H1 (cell line): Measurements from ENCODE around the gene ABHD17B. TPM values are rescaled to one million over a fixed set of nuclear protein-coding genes. Genes with fewer than 3 reads are reported as not detected.

Experiments
- CTCF ChIA-PET: fragments of 300-600 bp; sonication (Branson Sonifier 250); formaldehyde crosslinking; loops from one replicate; lab custom pipeline; 2021; ENCODE audit not compliant: partially characterized antibody; lab: Charles Lee
- POLR2A ChIA-PET: fragments of 300-600 bp; sonication (Branson Sonifier 250); formaldehyde crosslinking; loops from one replicate; lab custom pipeline; 2021; ENCODE audit warnings: inconsistent platforms; ENCODE audit not compliant: partially characterized antibody; lab: Charles Lee
- DNase-seq, 2 experiments: peaks; one replicate each; pipeline versions ENCODE4 v3.0.0 to v3.0.0-alpha.2; 2010 to 2022; ENCODE audit warnings: low spot score in 2 of 2, low read depth in 1 of 2, mixed read lengths in 1 of 2
- FAIRE-seq: peaks from 2 replicates; lab custom pipeline; 2011; peaks lifted over from hg19 to GRCh38; lab: Jason Lieb, UNC
- H2AFZ ChIP-seq: 2 replicates; pipeline ENCODE4 v1.8.1; 2012; ENCODE audit warnings: low read length, inconsistent platforms
- H2AK5ac ChIP-seq: 2 replicates; pipeline ENCODE4 v1.6.1; 2013; ENCODE audit warnings: low read depth, low read length
- H2BK120ac ChIP-seq: replicated peaks from 2 replicates; pipeline ENCODE3; 2013; ENCODE audit warnings: low read depth, low read length, inconsistent platforms
- H2BK12ac ChIP-seq: 2 replicates; pipeline ENCODE4 v1.6.1; 2013; ENCODE audit warnings: low read depth, low read length
- H2BK15ac ChIP-seq: 2 replicates; pipeline ENCODE4 v1.6.1; 2013; ENCODE audit warnings: low read length
- H2BK20ac ChIP-seq: 2 replicates; pipeline ENCODE4 v1.6.1; 2013; ENCODE audit warnings: low read length
- H2BK5ac ChIP-seq: 2 replicates; pipeline ENCODE4 v1.6.1; 2013; ENCODE audit warnings: low read depth, low read length
- H3K14ac ChIP-seq: 2 replicates; pipeline ENCODE4 v1.6.1; 2013; ENCODE audit warnings: inconsistent platforms; ENCODE audit not compliant: insufficient read length
- H3K18ac ChIP-seq: 2 replicates; pipeline ENCODE4 v1.6.1; 2013; ENCODE audit warnings: low read length; ENCODE audit errors: extremely low read depth
- H3K23ac ChIP-seq: 2 replicates; pipeline ENCODE4 v1.6.1; 2013; ENCODE audit warnings: inconsistent platforms; ENCODE audit not compliant: insufficient read length
- H3K23me2 ChIP-seq: 2 replicates; pipeline ENCODE4 v1.6.1; 2013; ENCODE audit warnings: low read depth, low read length
- H3K27ac ChIP-seq: 2 replicates; pipeline ENCODE4 v1.6.1; 2011; ENCODE audit warnings: low read depth, low read length, inconsistent platforms
- H3K27me3 ChIP-seq, 4 experiments: replicated peaks in 1 of 4; 1 replicate in 1 of 4; 2 replicates in 3 of 4; pipeline versions ENCODE4 v1.6.1 to v1.8.1; 2011 to 2013; ENCODE audit warnings: low read length in 3 of 4, mild to moderate bottlenecking in 3 of 4, inconsistent platforms in 2 of 4, mixed read lengths in 2 of 4, moderate library complexity in 1 of 4; ENCODE audit not compliant: control insufficient read depth in 3 of 4, insufficient read depth in 3 of 4; ENCODE audit errors: extremely low read depth in 1 of 4
- H3K36me3 ChIP-seq, 4 experiments: 2 replicates each; pipeline versions ENCODE4 v1.6.1 to v1.8.1; 2011 to 2013; ENCODE audit warnings: mild to moderate bottlenecking in 4 of 4, low read length in 3 of 4, moderate library complexity in 2 of 4, control low read depth in 1 of 4, inconsistent platforms in 1 of 4; ENCODE audit not compliant: insufficient read depth in 4 of 4, control insufficient read depth in 2 of 4
- H3K4ac ChIP-seq: replicated peaks from 2 replicates; pipeline ENCODE3; 2013; ENCODE audit warnings: low read length, low read depth, mixed read lengths, inconsistent platforms; ENCODE audit not compliant: insufficient read length
- H3K4me1 ChIP-seq, 4 experiments: replicated peaks in 1 of 4; 1 replicate in 1 of 4; 2 replicates in 3 of 4; pipeline versions ENCODE4 v1.6.1 to v1.8.1; 2011 to 2013; ENCODE audit warnings: low read length in 3 of 4, inconsistent platforms in 2 of 4, mixed read lengths in 1 of 4; ENCODE audit not compliant: insufficient read depth in 4 of 4, control insufficient read depth in 3 of 4
- H3K4me2 ChIP-seq, 2 experiments: 2 replicates each; pipeline versions ENCODE4 v1.6.1 to v1.8.1; 2011 to 2013; ENCODE audit warnings: low read depth in 2 of 2, low read length in 2 of 2, control low read depth in 1 of 2, inconsistent platforms in 1 of 2, mild to moderate bottlenecking in 1 of 2; ENCODE audit not compliant: insufficient read depth in 1 of 2
- H3K4me3 ChIP-seq, 4 experiments: fragments of 200-600, 300-600 bp in 1 of 4; sonication (generic), shearing (Covaris generic), sonication (Bioruptor Twin) in 1 of 4; 2 replicates each; pipeline versions ENCODE4 v1.5.1 to v1.8.1; 2011 to 2016; ENCODE audit warnings: low read length in 4 of 4, low read depth in 3 of 4, control low read depth in 2 of 4, inconsistent platforms in 2 of 4, mild to moderate bottlenecking in 2 of 4, mixed read lengths in 1 of 4, moderate library complexity in 1 of 4; ENCODE audit not compliant: insufficient read depth in 2 of 4; ENCODE audit errors: extremely low read depth in 1 of 4
- H3K56ac ChIP-seq: replicated peaks from 2 replicates; pipeline ENCODE3; 2013; ENCODE audit warnings: low read depth, mild to moderate bottlenecking, mixed read lengths, low read length, inconsistent platforms; ENCODE audit not compliant: insufficient read length
- H3K79me1 ChIP-seq: 2 replicates; pipeline ENCODE4 v1.6.1; 2013; ENCODE audit warnings: low read depth, low read length, control low read depth
- H3K79me2 ChIP-seq, 2 experiments: 2 replicates each; pipeline versions ENCODE4 v1.6.1 to v1.8.1; 2012 to 2013; ENCODE audit warnings: low read length in 2 of 2, mild to moderate bottlenecking in 2 of 2, inconsistent platforms in 1 of 2; ENCODE audit not compliant: insufficient read depth in 2 of 2, control insufficient read depth in 1 of 2
- H3K9ac ChIP-seq, 4 experiments: replicated peaks in 1 of 4; 1 replicate in 1 of 4; 2 replicates in 3 of 4; pipeline versions ENCODE4 v1.6.1 to v1.8.1; 2011 to 2013; ENCODE audit warnings: low read depth in 3 of 4, low read length in 3 of 4, control low read depth in 2 of 4, mild to moderate bottlenecking in 2 of 4, moderate library complexity in 2 of 4, inconsistent platforms in 1 of 4; ENCODE audit errors: extremely low read depth in 1 of 4
- H3K9me3 ChIP-seq, 2 experiments: 2 replicates each; pipeline versions ENCODE4 v1.6.1 to v1.8.1; 2012 to 2013; ENCODE audit warnings: mild to moderate bottlenecking in 2 of 2, moderate library complexity in 2 of 2, control low read depth in 1 of 2, inconsistent platforms in 1 of 2, low read depth in 1 of 2, low read length in 1 of 2, mixed read lengths in 1 of 2; ENCODE audit not compliant: insufficient read depth in 2 of 2
- H4K20me1 ChIP-seq, 2 experiments: replicated peaks in 1 of 2; 2 replicates each; pipeline versions ENCODE3 to v1.8.1; 2011 to 2013; ENCODE audit warnings: inconsistent platforms in 2 of 2, low read length in 2 of 2, mild to moderate bottlenecking in 1 of 2; ENCODE audit not compliant: insufficient read depth in 2 of 2, control insufficient read depth in 1 of 2
- H4K5ac ChIP-seq: 2 replicates; pipeline ENCODE4 v1.6.1; 2013; ENCODE audit warnings: low read length, low read depth, mixed read lengths, inconsistent platforms; ENCODE audit not compliant: insufficient read length
- H4K8ac ChIP-seq: 2 replicates; pipeline ENCODE4 v1.8.0; 2013; ENCODE audit warnings: mild to moderate bottlenecking, moderate library complexity, low read length, inconsistent platforms; ENCODE audit not compliant: insufficient read depth; ENCODE audit errors: extremely low read depth
- H4K91ac ChIP-seq: replicated peaks from 2 replicates; pipeline ENCODE3; 2013; ENCODE audit warnings: low read length, mixed read lengths, inconsistent platforms; ENCODE audit not compliant: insufficient read length
- BACH1 ChIP-seq: IDR thresholded peaks from 2 replicates; pipeline ENCODE4 v1.6.1; 2012; ENCODE audit warnings: low read length, improper control_type of control experiment
- CEBPB ChIP-seq: IDR thresholded peaks from 2 replicates; pipeline ENCODE4 v1.6.1; 2012; ENCODE audit warnings: low read depth, low read length
- JUND ChIP-seq: IDR thresholded peaks from 2 replicates; pipeline ENCODE4 v1.6.1; 2011; ENCODE audit warnings: mild to moderate bottlenecking, improper control_type of control experiment, low read length
- SIRT6 ChIP-seq: IDR thresholded peaks from one replicate; pipeline ENCODE4 v1.7.1; 2012; ENCODE audit warnings: low read length, inconsistent platforms
- SP4 ChIP-seq: IDR thresholded peaks from 2 replicates; pipeline ENCODE4 v1.6.1; 2012; ENCODE audit warnings: low read length, inconsistent platforms
- WGBS, 2 experiments: shearing (Covaris generic) in 1 of 2; methylation state at CpG; one replicate each; pipeline versions ENCODE4 v1.1.6 to v1.1.7; 2013 to 2015; ENCODE audit warnings: low lambda C conversion rate in 2 of 2, mixed read lengths in 2 of 2, inconsistent platforms in 1 of 2, low coverage in 1 of 2, missing lambda C conversion rate in 1 of 2; ENCODE audit not compliant: insufficient replicate concordance in 2 of 2, insufficient coverage in 1 of 2, insufficient read length in 1 of 2; ENCODE audit errors: extremely low coverage in 1 of 2, missing lambda C conversion rate in 1 of 2; 5-methylcytosine and 5-hydroxymethylcytosine counted together
- polyA plus RNA-seq, 7 experiments: library from polyadenylated mRNA; depleted of rRNA in 3 of 7; stranded (reverse) in 5 of 7; unstranded in 2 of 7; fragments of >200 nt in 5 of 7; fragments of 200-250 nt in 2 of 7; gene quantifications; 1 replicate in 5 of 7; 2 replicates in 1 of 7; 4 replicates in 1 of 7; pipeline versions ENCODE4 v1.2.1 to v1.2.3, GENCODE V29; 2011 to 2013; ENCODE audit warnings: missing spikeins in 2 of 7, mixed read lengths in 2 of 7
- total RNA-seq: library from RNA; stranded (reverse); fragmentation: NEBNext Ultra II Directional; extraction: Animal tissue kit (Norgen Biotek cat#: 25700); gene quantifications from 2 replicates; pipeline ENCODE4 v1.2.1, GENCODE V29; 2021
- TF ChIP-seq, protein P1 (sequence below): IDR thresholded peaks from 2 replicates; pipeline ENCODE4 v1.6.1; 2012; ENCODE audit warnings: inconsistent platforms

Gene ABHD17B
- total and polyA plus RNA-seq, 2 of the 8 experiments (the other 6 are each of a cell fraction or from before 2014, with no cell fraction given) = 37.2 to 60.8 TPM

DNA sequence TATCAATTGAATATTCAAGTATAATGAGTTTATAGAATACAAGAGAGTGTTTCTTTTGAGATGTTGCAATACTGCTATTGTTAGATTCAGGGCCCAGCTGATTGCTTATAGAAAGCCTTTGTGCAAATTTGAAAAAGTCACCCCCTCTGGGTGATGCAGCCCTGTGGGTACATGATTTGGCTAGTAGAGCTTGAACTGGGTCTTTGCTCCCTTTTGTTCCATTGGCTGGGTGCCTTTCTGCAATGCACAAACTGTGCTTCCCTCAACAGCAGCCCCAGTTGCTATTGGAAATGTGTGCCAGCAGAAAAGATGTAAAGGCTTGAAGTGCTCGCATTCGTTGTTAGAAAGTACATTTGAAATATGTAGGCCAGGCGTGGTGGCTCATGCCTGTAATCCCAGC, 80.8 kb downstream of the ABHD17B start:
- Histone ChIP-seq H3K36me3 (no peaks in the 10 kb centered on the region), H2AK5ac (no peak overlapping the region), H3K9me3 (no peaks in the 10 kb centered on the region; a peak in 1 of 4 replicates), H2BK12ac (no peak overlapping the region), H3K9ac (no peak overlapping the region), H3K79me2 (no peaks in the 10 kb centered on the region), H4K5ac (no peak overlapping the region), H2BK15ac (no peak overlapping the region), H3K4me3 (no peak overlapping the region), H4K20me1 (no peaks in the 10 kb centered on the region), H3K79me1 (no peaks in the 10 kb centered on the region), H3K23ac (no peak overlapping the region), H3K4me2 (no peak overlapping the region), H3K56ac (no peak overlapping the region), H3K27me3 (no peaks in the 10 kb centered on the region), H3K23me2 (no peaks in the 10 kb centered on the region), H2BK120ac (no peak overlapping the region), H4K91ac (no peak overlapping the region), H2BK20ac (no peak overlapping the region), H2BK5ac (no peak overlapping the region), H3K14ac (no peak overlapping the region), H3K4me1 (no peaks in the 10 kb centered on the region), H3K4ac (no peak overlapping the region), H3K18ac (no peak overlapping the region), H4K8ac (no peak overlapping the region; the same call in 1 of the 2 replicates), H3K27ac (no peak overlapping the region), H2AFZ (no peak overlapping the region)
- TF ChIP-seq SP4 (no peak), CEBPB (no peak), BACH1 (no peak), SIRT6 (no peak), JUND (no peak)
- TF ChIP-seq, protein P1, sequence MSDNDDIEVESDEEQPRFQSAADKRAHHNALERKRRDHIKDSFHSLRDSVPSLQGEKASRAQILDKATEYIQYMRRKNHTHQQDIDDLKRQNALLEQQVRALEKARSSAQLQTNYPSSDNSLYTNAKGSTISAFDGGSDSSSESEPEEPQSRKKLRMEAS = no peak
- WGBS, 2 experiments = 89% methylated on average over 2 of the region's 3 CpGs; no CpG with 5 or more reads in 1 of the 2 experiments
- ChIA-PET POLR2A (no interaction called here), CTCF (interaction anchor here (0.6 to 2.3 kb wide), 2 partner anchors 11 to 1251 kb away, joined by 3 to 13 read pairs; no protein-coding TSS in a partner anchor)
- FAIRE-seq (no peak), DNase-seq (no peak)
